C4-2B (cell line): ENCODE measurements around the gene RALGAPA2.

Experiments used
- H3K27ac ChIP-seq: fragments of 450-650 bp; 2 replicates; pipeline ENCODE4 v1.5.1; 2017
- CTCF ChIP-seq: fragments of 450-650 bp; conservative IDR thresholded peaks from 2 replicates; pipeline ENCODE4 v1.5.1; 2017; ENCODE audit warnings: mild to moderate bottlenecking
- ZFX ChIP-seq: fragments of 450-650 bp; IDR thresholded peaks from 2 replicates; pipeline ENCODE4 v1.6.1; 2017

The RALGAPA2 gene

GRCh38 chr20:20498076-20498861 lies 214.2 kb downstream of the RALGAPA2 start:
- H3K27ac ChIP-seq = no peak overlapping the region
- TF ChIP-seq CTCF (no peak), ZFX (no peak)

- H3K27ac ChIP-seq = no peak overlapping the region
Observed at GRCh38 chr20:20497242-20497978, 215.0 kb downstream of the RALGAPA2 start.

GRCh38 chr20:20495729-20496503 lies 216.5 kb downstream of the RALGAPA2 start:
- TF ChIP-seq ZFX = no peak
- no peak for TF ChIP-seq CTCF
- H3K27ac ChIP-seq = no peak overlapping the region

More at GRCh38 chr20:20497242-20497978, 215.0 kb downstream of the RALGAPA2 start:
- TF ChIP-seq ZFX = no peak
- TF ChIP-seq CTCF = no peak

GRCh38 chr20:20493701-20494100 lies 218.7 kb downstream of the RALGAPA2 start:
- H3K27ac ChIP-seq = no peak overlapping the region
- TF ChIP-seq ZFX (no peak), CTCF (no peak)

GRCh38 chr20:20492521-20493332 lies 219.7 kb downstream of the RALGAPA2 start:
- H3K27ac ChIP-seq = no peak overlapping the region
- no peak for TF ChIP-seq CTCF
- TF ChIP-seq ZFX = no peak

GRCh38 chr20:20491784-20492264 lies 220.6 kb downstream of the RALGAPA2 start:
- TF ChIP-seq ZFX (no peak), CTCF (no peak)
- H3K27ac ChIP-seq = no peak overlapping the region
